WI38 (cell line): ENCODE results near the gene SLC26A1.

Experiments used
- H3K4me3 ChIP-seq: 2 replicates; pipeline ENCODE4 v1.5.1; 2011; ENCODE audit warnings: low read depth, mild to moderate bottlenecking, control low read depth, low read length
- TF ChIP-seq, protein P1 (sequence below): IDR thresholded peaks from 2 replicates; pipeline ENCODE4 v1.5.1; 2012; ENCODE audit warnings: low read depth, mild to moderate bottlenecking, control low read depth, low read length

The SLC26A1 gene

DNA sequence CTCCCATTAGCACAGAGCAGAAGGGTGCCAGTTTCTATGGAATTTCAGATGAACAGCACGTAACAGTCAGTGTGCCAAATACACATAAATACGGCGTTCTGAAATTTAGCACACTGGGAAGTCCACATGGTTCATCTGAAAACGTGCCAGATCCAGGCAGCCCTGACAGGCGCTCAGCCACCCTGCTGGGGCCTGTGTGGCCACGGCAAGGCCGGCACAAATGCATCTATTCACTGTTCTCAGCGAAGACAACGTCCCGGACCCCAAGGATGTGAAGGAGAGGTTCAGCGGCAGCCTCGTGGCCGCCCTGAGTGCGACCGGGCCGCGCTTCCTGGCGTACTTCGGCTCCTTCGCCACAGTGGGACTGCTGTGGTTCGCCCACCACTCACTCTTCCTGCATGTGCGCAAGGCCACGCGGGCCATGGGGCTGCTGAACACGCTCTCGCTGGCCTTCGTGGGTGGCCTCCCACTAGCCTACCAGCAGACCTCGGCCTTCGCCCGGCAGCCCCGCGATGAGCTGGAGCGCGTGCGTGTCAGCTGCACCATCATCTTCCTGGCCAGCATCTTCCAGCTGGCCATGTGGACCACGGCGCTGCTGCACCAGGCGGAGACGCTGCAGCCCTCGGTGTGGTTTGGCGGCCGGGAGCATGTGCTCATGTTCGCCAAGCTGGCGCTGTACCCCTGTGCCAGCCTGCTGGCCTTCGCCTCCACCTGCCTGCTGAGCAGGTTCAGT, 35.5 kb downstream of the SLC26A1 start:
- H3K4me3 ChIP-seq, result no peak overlapping the region
- TF ChIP-seq, protein P1, sequence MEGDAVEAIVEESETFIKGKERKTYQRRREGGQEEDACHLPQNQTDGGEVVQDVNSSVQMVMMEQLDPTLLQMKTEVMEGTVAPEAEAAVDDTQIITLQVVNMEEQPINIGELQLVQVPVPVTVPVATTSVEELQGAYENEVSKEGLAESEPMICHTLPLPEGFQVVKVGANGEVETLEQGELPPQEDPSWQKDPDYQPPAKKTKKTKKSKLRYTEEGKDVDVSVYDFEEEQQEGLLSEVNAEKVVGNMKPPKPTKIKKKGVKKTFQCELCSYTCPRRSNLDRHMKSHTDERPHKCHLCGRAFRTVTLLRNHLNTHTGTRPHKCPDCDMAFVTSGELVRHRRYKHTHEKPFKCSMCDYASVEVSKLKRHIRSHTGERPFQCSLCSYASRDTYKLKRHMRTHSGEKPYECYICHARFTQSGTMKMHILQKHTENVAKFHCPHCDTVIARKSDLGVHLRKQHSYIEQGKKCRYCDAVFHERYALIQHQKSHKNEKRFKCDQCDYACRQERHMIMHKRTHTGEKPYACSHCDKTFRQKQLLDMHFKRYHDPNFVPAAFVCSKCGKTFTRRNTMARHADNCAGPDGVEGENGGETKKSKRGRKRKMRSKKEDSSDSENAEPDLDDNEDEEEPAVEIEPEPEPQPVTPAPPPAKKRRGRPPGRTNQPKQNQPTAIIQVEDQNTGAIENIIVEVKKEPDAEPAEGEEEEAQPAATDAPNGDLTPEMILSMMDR, result no peak

DNA sequence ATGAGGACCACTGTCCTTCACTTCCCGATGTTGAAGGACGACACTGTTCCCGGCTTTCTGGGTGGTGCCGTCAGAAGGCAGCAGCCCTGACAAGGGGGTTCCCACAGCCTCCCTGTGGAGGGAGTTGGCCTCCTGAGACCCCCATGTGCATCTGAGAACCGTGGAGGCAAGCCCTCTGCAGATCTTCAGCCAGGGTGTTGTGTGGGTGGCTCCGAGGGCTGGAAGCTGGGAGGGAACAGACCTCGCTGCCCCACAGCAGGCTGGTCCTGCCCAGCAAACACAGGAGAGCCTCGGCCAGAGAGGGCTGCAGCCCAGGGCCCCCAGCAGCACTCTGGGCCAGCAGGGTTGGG, 36.0 kb downstream of the SLC26A1 start:
- TF ChIP-seq, protein P1, result no peak
- no peak overlapping the region for H3K4me3 ChIP-seq

DNA sequence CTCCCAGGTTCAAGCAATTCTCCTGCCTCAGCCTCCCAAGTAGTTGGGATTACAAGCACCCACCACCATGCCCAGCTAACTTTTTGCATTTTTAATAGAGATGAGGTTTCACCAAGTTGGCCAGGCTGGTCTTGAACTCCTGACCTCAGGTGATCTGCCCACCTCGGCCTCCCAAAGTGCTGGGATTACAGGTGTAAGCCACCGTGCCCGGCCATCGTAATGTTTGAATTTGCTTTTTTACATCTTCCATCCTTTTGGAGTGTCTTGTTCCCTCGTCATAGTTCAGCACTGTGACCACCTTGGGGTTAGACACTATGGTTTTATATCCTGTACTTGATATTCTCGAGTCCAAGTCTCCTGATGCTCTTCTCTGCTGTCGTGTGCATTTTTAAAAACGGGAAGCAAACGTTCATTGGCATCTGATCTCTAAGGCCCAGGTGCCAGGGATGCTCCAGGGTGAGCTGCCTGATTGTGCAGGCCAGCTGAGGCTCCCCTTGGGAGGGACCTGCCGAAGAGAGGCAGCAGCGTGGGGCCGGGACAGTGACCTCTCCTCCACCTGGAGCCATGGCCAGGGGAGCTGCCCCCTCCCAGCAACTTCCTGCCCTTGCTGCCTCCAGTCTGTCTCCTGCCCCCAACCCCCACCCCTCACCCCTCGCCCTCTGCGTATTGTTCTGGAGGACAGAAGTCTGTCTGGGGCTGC, 36.5 kb downstream of the SLC26A1 start:
- TF ChIP-seq, protein P1, result no peak
- no peak overlapping the region for H3K4me3 ChIP-seq

DNA sequence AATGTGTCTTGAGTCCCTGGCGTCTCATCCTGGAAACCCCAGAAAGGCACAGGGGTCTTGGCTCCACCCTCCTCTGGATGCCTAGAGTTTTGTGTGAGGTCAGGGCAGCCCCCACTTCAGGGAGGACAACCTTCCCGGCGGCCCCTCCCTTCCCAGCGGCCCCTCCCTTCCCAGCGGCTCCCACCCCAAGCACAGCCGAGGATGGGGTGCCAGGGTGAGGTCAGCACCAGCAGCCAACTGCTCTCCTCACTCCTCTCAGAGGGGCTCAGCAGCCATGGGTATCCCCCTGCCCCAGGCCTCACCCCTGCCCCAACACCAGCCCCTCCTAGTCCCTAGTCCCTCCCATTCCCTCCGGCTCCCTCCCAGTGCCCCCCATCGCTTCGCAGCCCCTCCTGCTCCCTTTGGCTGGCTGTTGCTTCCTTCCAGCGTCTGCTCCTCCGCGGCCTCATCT, 37.2 kb downstream of the SLC26A1 start:
- TF ChIP-seq, protein P1, result no peak
- no peak overlapping the region for H3K4me3 ChIP-seq

DNA sequence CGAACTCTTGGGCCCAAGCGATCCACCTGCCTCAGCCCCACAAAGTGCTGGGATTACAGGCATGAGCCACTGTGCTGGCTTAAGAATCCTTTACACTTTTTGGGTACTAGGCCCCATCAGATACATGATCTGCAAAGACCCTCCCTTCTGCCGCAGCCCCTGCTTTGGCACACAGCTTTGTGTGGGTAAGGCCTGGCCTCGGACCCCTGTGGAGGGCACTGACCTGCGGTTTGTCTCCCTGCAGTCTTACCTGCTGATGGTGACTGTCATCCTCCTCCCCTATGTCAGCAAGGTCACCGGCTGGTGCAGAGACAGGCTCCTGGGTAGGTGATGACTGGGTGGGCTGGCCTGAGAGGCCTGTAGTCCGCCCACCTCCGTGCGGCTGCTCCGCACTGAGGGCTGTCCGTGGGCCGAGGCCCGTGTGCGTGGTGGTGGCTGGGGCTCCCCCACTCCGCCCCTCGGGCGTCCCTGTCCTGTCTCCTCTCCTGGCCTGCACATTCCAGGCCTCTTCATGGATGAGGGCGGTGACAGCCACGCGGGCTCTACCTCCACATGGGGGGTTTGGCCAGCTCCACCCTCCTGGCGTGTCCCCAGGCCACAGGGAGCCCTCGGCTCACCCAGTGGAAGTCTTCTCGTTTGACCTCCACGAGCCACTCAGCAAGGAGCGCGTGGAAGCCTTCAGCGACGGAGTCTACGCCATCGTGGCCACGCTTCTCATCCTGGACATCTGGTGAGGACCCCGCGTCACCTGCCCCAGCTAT, 37.9 kb downstream of the SLC26A1 start:
- H3K4me3 ChIP-seq, result no peak overlapping the region
- TF ChIP-seq, protein P1, result no peak

DNA sequence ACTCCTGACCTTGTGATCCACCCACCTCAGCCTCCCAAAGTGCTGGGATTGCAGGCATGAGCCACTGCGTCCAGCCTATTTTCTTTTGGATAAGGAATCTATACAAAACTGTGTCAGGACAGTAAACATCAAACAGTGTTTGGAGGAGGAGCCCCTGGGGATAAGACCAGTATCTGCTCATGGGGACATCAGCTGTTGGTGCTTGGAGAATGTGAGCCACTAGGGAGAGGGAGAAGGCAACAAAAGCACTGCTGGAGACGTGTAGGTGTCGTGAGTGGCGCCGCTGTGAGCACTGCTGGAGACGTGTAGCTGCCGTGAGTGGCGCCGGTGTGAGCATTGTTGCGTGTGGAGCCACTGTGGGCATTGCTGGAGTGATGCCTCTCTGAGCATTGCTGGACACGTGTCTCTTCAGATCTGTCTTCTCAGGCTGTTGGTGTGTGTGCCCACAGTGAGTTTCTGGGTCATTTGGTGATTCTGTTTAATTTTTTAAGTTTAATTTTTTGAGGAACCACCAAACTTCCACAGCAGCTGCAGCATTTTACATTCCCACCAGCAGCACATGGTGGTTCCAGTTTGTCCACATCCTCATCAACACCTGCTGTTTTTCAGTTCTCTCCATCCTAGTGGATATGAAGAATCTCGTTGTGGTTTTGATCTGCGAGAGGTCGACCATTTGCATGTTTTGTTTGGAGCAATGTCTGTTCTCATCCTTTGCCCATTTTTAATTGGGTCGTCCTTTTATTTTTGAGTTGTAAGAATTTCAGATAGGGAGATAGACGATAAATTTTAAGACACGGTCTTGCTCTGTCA, 38.8 kb downstream of the SLC26A1 start:
- TF ChIP-seq, protein P1, result no peak
- H3K4me3 ChIP-seq, result no peak overlapping the region
